SK-N-SH (cell line): ENCODE results near the gene ABCA1.

Source experiments
- EZH2phosphoT487 ChIP-seq: fragments of 200-600 bp; sonication (generic); IDR thresholded peaks from 2 replicates; pipeline ENCODE4 v1.6.1; 2017; ENCODE audit warnings: low read depth, mixed run types, mild to moderate bottlenecking, antibody characterized with exemption, moderate library complexity, borderline replicate concordance
- FOXM1 ChIP-seq: IDR thresholded peaks from 2 replicates; pipeline ENCODE4 v1.4.0; 2012; ENCODE audit warnings: low read depth, mild to moderate bottlenecking
- NFIC ChIP-seq: IDR thresholded peaks from 2 replicates; pipeline ENCODE4 v1.4.0; 2012; ENCODE audit warnings: borderline replicate concordance
- SMC3 ChIP-seq: IDR thresholded peaks from 2 replicates; pipeline ENCODE4 v1.6.1; 2012; ENCODE audit warnings: low read depth, low read length, improper control_type of control experiment
- TAF1 ChIP-seq: IDR thresholded peaks from 2 replicates; pipeline ENCODE4 v1.6.1; 2012; ENCODE audit warnings: low read depth, mild to moderate bottlenecking, low read length, moderate library complexity, borderline replicate concordance
- TF ChIP-seq, protein P1 (sequence below): fragments of 200-600 bp; sonication (generic); IDR thresholded peaks from 2 replicates; pipeline ENCODE4 v1.6.1; 2017; ENCODE audit warnings: antibody characterized with exemption, mild to moderate bottlenecking, moderate library complexity

DNA sequence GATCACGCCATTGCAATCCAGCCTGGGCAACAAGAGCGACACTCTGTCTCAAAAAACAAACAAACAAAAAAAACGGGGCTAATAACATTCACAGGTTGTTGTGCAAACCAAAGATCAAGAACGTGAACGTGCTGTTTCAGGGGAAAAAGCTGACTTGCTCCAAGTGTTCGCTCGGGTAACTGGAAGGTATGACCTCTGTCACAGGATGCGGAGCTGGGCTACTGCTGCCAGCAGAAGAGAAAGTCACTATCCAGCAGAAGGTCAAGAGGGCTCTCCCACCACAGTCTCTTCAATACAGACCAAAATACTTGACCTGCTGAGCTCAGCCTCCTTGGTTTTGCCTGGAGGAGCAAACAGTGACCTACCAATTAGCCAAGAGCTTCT lies 59.7 kb downstream of the ABCA1 start:
- TF ChIP-seq EZH2phosphoT487 (no peak), NFIC (no peak), TAF1 (no peak), SMC3 (no peak), FOXM1 (no peak)
- TF ChIP-seq, protein P1, sequence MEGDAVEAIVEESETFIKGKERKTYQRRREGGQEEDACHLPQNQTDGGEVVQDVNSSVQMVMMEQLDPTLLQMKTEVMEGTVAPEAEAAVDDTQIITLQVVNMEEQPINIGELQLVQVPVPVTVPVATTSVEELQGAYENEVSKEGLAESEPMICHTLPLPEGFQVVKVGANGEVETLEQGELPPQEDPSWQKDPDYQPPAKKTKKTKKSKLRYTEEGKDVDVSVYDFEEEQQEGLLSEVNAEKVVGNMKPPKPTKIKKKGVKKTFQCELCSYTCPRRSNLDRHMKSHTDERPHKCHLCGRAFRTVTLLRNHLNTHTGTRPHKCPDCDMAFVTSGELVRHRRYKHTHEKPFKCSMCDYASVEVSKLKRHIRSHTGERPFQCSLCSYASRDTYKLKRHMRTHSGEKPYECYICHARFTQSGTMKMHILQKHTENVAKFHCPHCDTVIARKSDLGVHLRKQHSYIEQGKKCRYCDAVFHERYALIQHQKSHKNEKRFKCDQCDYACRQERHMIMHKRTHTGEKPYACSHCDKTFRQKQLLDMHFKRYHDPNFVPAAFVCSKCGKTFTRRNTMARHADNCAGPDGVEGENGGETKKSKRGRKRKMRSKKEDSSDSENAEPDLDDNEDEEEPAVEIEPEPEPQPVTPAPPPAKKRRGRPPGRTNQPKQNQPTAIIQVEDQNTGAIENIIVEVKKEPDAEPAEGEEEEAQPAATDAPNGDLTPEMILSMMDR = no peak
